Measurements from ENCODE around the gene CDX1. TPM values are rescaled to one million over a fixed set of nuclear protein-coding genes. Genes with fewer than 3 reads are reported as not detected.

CDX1 gene
- total RNA-seq, 1 donor from 2014 or later = not detected

DNA sequence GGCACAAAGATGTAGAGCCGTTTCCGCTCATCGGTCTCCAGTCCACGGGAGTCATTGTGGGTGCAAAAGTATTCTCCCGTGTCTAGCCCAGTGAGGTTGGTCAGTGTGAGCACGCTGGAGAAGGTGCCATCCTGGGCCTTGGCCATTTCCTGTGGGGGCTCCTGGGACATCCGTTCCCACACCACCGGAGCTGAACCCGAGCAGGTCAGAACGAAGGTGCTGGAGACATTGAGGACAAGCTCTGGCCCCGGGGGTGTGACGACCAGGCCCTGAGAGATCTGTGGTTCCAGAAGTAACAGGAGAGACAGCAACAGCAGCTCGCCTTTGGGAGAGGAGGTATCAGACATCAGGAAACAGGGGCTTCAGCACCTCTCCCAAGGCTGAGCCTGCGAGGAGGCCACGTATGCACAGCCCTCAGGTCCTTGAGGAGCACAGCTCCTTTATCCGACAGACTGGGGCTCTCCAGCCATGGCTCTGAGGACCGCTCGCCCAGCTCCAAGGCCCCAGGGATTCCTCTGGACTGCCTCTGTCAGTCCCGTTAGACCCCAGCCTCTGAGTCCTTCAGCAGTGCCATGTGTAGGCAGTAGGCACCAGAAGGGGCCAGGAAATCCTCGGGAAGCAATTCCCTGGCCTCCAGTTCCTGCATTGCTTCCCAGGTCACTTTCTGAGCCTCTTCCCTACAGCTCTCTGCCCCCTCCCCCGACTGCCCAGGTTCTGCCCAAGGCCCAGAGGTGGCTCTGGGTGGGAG is 30.8 kb upstream of the CDX1 start:
- Mint-ChIP-seq H3K27me3 (ENCODE audit: insufficient read depth) (peaks cover 7% of the 10 kb centered on the region), H3K36me3 (ENCODE audit: low read depth) (no peaks in the 10 kb centered on the region), H3K4me3 (no peak overlapping the region), H3K27ac (peak overlapping the region; percentile 23), H3K9me3 (no peaks in the 10 kb centered on the region), H3K4me1 (ENCODE audit: low read depth) (no peaks in the 10 kb centered on the region)
- intact Hi-C loops (cut with micrococcal nuclease) = no loop called here
- no peak for DNase-seq (ENCODE audit: low spot score)

DNA sequence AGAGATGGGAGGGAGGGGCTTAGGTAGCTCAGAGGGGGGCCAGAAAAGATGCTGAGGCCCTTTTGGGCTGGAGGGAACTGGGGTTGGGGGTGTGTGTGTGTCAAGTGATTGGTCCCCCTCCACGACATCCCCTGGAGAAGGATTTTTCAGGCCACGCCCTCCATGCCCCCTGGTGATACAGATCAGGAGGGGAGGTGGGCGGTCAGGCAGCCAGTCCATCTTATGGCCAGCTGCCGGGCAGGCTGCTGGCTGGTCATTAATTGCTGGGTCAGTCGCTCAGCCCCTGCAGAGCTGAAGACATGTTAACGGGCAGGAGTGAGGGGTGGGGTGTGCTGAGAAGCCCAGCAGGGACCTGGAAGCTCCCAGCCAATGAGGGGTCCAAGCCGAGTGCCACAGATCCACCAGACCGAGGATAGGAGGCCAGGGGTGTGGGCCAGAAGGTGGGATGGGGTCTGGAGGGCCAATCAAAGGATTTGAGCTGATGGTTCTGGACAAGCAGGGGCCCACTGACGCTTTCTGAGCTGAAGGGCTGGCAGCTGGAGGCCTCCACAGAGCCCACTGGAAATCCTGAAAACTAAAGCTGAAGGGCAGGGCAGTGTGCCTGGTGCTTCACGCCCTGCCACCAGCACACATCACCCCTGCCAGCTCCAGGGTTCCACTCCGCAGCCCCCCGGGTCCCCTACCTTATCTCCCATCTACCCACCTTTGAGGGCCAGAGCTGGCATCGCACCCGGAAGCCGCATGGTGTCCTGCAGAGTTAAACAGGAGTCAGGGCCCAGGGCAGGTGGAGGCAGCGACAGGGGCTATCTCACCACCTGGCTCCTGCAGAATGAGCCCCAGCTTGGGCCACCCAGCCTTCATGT is 30.0 kb upstream of the CDX1 start:
- Mint-ChIP-seq H3K27ac (no peak overlapping the region), H3K4me3 (no peak overlapping the region), H3K4me1 (ENCODE audit: low read depth) (no peaks in the 10 kb centered on the region), H3K27me3 (ENCODE audit: insufficient read depth) (peaks cover 7% of the 10 kb centered on the region), H3K9me3 (no peaks in the 10 kb centered on the region), H3K36me3 (ENCODE audit: low read depth) (no peaks in the 10 kb centered on the region)
- intact Hi-C loops (cut with micrococcal nuclease) = no loop called here
- DNase-seq (ENCODE audit: low spot score) = no peak

DNA sequence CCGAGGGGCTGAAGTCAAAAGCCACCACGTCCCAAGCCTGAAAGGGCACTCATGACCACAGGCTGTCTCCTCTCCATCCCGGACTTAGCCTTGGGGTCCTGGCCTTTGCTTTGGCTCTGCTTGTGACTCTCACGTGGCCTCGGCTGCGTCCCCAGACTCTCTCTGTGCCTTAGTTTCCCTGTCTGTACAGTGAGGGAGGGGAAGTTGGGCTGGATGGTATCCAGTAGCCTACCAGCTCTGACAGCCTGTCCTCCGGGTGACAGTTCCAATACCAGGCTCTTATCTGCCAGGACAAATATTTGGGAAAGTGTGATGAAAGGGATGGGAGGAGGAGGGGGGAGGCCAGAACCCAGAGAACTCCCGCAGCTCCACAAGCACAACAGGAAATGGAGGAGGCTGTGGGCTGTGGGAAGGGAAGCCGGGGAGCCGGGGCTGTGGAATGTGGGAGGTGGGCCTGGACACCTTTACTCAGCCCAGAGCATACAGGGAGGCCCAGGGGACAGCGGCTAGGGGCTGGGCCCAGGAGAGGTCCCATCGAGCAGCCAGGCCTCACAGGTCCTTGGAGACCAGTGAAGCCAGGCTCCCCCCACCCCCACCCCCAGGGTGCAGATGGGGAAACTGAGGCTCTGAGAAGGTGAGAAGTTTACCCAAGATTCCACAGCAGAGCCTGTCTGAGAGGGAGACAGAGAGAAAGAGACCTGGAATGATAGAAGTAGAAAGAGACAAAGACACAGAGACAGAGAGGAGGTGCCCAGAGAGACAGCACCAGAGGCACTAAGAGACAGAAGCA is 29.2 kb upstream of the CDX1 start:
- Mint-ChIP-seq H3K27ac (no peak overlapping the region), H3K4me3 (no peak overlapping the region), H3K27me3 (ENCODE audit: insufficient read depth) (peaks cover 6% of the 10 kb centered on the region), H3K36me3 (ENCODE audit: low read depth) (no peaks in the 10 kb centered on the region), H3K4me1 (ENCODE audit: low read depth) (no peaks in the 10 kb centered on the region), H3K9me3 (no peaks in the 10 kb centered on the region)
- intact Hi-C loops (cut with micrococcal nuclease) = no loop called here
- DNase-seq (ENCODE audit: low spot score) = no peak

- Mint-ChIP-seq H3K27ac (no peak overlapping the region), H3K27me3 (ENCODE audit: insufficient read depth) (peaks cover 6% of the 10 kb centered on the region), H3K36me3 (ENCODE audit: low read depth) (no peaks in the 10 kb centered on the region), H3K4me3 (no peak overlapping the region), H3K4me1 (ENCODE audit: low read depth) (peaks cover 4% of the 10 kb centered on the region), H3K9me3 (no peaks in the 10 kb centered on the region)
- DNase-seq (ENCODE audit: low spot score) = no peak
- intact Hi-C loops (cut with micrococcal nuclease) = no loop called here
Measured at GRCh38 chr5:150137997-150138396, 28.6 kb upstream of the CDX1 start.

GRCh38 chr5:150138551-150139265 is 27.9 kb upstream of the CDX1 start:
- H3K9me3 Mint-ChIP-seq = no peaks in the 10 kb centered on the region
- H3K27me3 Mint-ChIP-seq (ENCODE audit: insufficient read depth) = peaks cover 6% of the 10 kb centered on the region
- DNase-seq (ENCODE audit: low spot score) = no peak
- H3K27ac Mint-ChIP-seq = no peak overlapping the region
- H3K36me3 Mint-ChIP-seq (ENCODE audit: low read depth) = no peaks in the 10 kb centered on the region
- intact Hi-C loops (cut with micrococcal nuclease) = no loop called here
- no peak overlapping the region for H3K4me3 Mint-ChIP-seq
- H3K4me1 Mint-ChIP-seq (ENCODE audit: low read depth) = peaks cover 11% of the 10 kb centered on the region

GRCh38 chr5:150139334-150139733 is 27.2 kb upstream of the CDX1 start:
- Mint-ChIP-seq H3K4me1 (ENCODE audit: low read depth) (peaks cover 12% of the 10 kb centered on the region), H3K27me3 (ENCODE audit: insufficient read depth) (peaks cover 6% of the 10 kb centered on the region), H3K27ac (no peak overlapping the region), H3K4me3 (no peak overlapping the region), H3K36me3 (ENCODE audit: low read depth) (no peaks in the 10 kb centered on the region), H3K9me3 (no peaks in the 10 kb centered on the region)
- intact Hi-C loops (cut with micrococcal nuclease) = no loop called here
- no peak for DNase-seq (ENCODE audit: low spot score)

GRCh38 chr5:150140830-150141229 is 25.7 kb upstream of the CDX1 start:
- intact Hi-C loops (cut with micrococcal nuclease) = loop anchor here (1.0 kb wide), 1 partner anchor 22 kb away; no protein-coding TSS in a partner anchor
- Mint-ChIP-seq H3K36me3 (ENCODE audit: low read depth) (no peaks in the 10 kb centered on the region), H3K4me1 (ENCODE audit: low read depth) (peaks cover 17% of the 10 kb centered on the region), H3K4me3 (no peak overlapping the region), H3K9me3 (no peaks in the 10 kb centered on the region), H3K27me3 (ENCODE audit: insufficient read depth) (peaks cover 3% of the 10 kb centered on the region), H3K27ac (no peak overlapping the region)
- no peak for DNase-seq (ENCODE audit: low spot score)

DNA sequence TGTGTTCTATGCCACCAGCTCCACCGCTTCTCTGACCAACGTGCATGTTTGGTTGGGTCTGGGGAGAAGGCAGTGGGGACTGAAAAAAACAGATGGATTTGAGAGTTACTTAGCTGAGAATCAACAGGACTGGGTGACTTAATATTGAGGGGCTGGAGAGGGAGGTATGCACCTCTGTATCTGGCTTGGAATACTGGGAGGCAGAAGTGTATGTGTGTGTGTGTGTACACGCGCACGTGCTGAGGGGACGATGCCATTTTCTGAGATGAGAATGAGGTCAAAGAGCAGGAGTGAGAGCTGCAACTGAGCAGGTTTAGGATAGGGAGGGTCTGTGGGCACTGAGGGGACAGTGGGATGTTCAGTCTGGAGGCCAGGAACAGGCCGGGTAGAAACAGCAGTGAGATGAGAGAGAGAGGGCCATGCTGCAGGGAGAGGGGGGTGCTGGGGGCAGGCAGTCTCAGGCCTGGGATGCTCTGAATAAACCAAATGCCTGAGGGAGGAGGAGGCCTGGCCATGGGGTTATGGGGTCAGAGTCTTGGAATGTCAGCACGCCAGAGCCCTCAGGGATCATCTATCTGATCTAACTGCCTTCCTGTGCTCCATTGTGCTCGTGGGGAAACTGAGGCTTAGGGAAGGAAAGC is 24.9 kb upstream of the CDX1 start:
- Mint-ChIP-seq H3K27ac (peak overlapping the region; percentile 37), H3K27me3 (ENCODE audit: insufficient read depth) (peaks cover 3% of the 10 kb centered on the region), H3K36me3 (ENCODE audit: low read depth) (no peaks in the 10 kb centered on the region), H3K4me1 (ENCODE audit: low read depth) (peaks cover 17% of the 10 kb centered on the region), H3K4me3 (no peak overlapping the region), H3K9me3 (no peaks in the 10 kb centered on the region)
- intact Hi-C loops (cut with micrococcal nuclease) = no loop called here
- no peak for DNase-seq (ENCODE audit: low spot score)

DNA sequence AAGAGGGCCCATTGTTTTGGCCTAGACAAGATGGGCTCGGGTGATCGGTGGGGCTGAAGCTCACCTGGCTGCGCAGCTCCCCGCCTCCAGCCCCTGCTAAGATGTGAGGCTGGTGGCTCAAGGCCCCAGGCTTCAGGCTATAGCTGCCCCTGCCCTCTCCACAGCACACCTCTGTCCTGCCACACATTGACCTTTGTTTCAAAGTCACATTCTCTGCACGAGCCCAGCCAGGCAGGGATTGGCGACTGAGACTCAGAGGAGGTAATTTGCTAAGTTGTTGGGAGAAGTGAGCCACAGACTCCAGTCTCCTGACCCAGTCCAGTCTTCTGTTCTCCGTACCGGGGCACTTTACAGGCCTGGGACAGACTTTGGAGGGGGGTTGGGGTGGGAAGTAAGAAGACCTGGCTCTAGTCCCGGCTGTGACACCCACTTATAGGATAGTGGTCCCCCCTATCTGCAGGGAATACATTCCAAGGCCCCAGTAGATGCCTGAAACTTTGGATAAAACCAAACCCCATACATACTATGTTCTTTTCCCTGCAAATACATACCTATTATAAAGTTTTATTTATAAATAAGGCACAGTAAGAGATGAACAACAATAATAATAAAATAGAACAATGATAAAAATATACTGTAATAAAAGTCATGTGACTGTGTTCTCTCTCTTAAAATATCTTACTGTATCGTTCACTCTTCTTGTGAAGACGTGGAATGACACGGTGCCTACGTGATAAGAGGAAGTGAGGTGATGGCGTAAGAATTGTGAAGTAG is 24.2 kb upstream of the CDX1 start:
- Mint-ChIP-seq H3K9me3 (no peaks in the 10 kb centered on the region), H3K27me3 (ENCODE audit: insufficient read depth) (peaks cover 3% of the 10 kb centered on the region), H3K4me3 (no peak overlapping the region), H3K27ac (no peak overlapping the region), H3K36me3 (ENCODE audit: low read depth) (no peaks in the 10 kb centered on the region), H3K4me1 (ENCODE audit: low read depth) (peaks cover 17% of the 10 kb centered on the region)
- intact Hi-C loops (cut with micrococcal nuclease) = no loop called here
- DNase-seq (ENCODE audit: low spot score) = no peak

- no peak overlapping the region for H3K4me3 Mint-ChIP-seq
- intact Hi-C loops (cut with micrococcal nuclease) = no loop called here
- H3K9me3 Mint-ChIP-seq = no peaks in the 10 kb centered on the region
- H3K27me3 Mint-ChIP-seq (ENCODE audit: insufficient read depth) = peaks cover 3% of the 10 kb centered on the region
- no peaks in the 10 kb centered on the region for H3K36me3 Mint-ChIP-seq (ENCODE audit: low read depth)
- DNase-seq (ENCODE audit: low spot score) = no peak
- H3K4me1 Mint-ChIP-seq (ENCODE audit: low read depth) = peaks cover 17% of the 10 kb centered on the region
- H3K27ac Mint-ChIP-seq = no peak overlapping the region
Measured at GRCh38 chr5:150142959-150143349, 23.6 kb upstream of the CDX1 start.

DNA sequence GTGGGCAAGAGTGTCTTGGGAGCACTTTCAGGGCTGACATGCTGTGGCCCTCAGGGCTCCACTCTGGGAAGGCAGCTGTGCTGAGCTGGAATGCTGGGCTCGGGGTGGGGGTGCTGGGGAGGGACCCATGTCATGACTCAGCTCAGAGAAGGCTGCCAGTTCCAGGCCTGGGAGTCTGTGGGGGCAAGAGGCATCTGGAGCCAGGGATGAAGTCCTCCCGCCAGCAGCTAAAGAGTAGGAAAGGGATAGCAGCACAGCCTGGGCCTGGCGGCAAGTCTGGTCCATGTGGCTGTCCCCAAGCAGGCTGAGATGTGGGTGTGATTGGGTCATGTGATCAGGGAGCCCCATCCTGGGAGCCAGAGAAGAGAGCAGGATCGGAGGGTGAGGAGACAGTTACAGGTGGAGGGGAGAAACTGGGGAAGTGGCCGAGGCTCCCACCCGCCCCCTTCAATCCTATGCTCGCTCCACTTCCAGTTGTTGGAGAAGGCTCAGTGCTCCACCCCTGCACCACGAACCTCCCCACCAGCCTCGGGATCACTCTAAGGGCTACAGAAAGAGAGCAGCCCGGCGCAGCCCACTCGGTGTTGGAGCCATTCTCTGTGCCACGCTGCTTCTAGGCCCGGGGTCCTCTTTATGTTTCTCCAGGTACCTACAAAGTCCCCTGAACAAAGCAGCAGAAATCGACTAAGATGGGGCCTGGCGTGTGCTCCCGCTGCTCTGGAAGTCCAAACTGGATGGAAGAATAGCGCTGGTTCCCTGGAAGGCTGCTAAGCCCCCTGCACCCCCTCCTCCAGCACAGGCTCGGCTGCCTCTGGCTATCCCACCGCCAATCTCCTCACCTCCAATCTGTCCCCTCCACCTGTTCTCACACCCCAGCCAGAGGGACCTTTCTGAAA is 23.0 kb upstream of the CDX1 start:
- DNase-seq (ENCODE audit: low spot score) = no peak
- H3K4me3 Mint-ChIP-seq = no peak overlapping the region
- intact Hi-C loops (cut with micrococcal nuclease) = no loop called here
- no peaks in the 10 kb centered on the region for H3K36me3 Mint-ChIP-seq (ENCODE audit: low read depth)
- no peaks in the 10 kb centered on the region for H3K9me3 Mint-ChIP-seq
- peaks cover 3% of the 10 kb centered on the region for H3K27me3 Mint-ChIP-seq (ENCODE audit: insufficient read depth)
- no peak overlapping the region for H3K27ac Mint-ChIP-seq
- H3K4me1 Mint-ChIP-seq (ENCODE audit: low read depth) = peaks cover 22% of the 10 kb centered on the region
